GM12872 (cell line): Measurements from ENCODE around the gene LCE5A.

Experiments used
- TF ChIP-seq, protein P1 (sequence below): IDR thresholded peaks from 3 replicates; pipeline ENCODE4 v1.5.1; 2011; ENCODE audit warnings: low read depth, mild to moderate bottlenecking, low read length, moderate library complexity; ENCODE audit not compliant: insufficient read depth

The LCE5A gene

DNA sequence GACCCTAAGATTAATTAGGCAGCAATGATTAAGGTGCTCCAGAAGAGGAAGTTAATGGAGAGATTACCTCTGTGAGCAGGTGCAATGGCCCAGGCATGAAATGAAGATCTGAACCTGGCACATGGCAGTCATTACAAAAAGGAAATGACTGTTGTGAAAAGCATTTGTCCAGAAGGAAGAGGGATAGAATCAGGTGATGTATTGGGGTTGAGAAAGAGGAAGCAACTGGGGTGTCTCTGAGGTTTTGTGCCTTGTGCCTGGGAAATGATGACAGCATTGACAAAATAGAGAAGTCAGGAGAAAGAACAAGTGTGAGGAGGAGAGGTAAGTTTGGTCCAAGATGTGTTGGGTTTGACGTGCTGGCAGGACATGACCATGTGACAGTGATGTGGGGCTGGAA lies 9.2 kb downstream of the LCE5A start:
- TF ChIP-seq, protein P1, sequence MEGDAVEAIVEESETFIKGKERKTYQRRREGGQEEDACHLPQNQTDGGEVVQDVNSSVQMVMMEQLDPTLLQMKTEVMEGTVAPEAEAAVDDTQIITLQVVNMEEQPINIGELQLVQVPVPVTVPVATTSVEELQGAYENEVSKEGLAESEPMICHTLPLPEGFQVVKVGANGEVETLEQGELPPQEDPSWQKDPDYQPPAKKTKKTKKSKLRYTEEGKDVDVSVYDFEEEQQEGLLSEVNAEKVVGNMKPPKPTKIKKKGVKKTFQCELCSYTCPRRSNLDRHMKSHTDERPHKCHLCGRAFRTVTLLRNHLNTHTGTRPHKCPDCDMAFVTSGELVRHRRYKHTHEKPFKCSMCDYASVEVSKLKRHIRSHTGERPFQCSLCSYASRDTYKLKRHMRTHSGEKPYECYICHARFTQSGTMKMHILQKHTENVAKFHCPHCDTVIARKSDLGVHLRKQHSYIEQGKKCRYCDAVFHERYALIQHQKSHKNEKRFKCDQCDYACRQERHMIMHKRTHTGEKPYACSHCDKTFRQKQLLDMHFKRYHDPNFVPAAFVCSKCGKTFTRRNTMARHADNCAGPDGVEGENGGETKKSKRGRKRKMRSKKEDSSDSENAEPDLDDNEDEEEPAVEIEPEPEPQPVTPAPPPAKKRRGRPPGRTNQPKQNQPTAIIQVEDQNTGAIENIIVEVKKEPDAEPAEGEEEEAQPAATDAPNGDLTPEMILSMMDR = no peak

DNA sequence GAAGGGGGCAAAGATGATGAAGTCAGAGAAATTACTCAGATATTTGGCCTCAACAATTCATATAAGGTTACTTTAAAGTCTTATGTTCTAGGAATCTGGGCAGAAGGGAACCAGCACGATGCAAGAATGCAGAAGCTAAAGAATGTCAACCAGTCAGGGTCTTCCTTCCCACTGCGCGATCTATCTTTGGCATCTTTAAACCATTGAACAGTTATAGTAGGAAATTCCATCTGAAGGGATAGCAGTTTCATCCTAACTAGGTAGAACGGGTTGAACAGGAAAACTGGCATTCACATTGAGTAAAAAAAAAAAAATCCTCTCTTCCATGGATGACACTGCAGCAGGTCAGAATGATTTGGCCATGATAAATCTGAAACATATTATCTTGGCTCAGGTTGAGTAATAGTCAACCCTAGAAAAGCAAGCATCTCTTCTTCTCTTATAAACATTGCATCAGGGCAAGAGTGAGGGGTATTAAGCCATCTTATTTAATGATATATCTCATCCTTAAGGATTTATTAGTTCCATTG lies 10.0 kb downstream of the LCE5A start:
- TF ChIP-seq, protein P1 = no peak

DNA sequence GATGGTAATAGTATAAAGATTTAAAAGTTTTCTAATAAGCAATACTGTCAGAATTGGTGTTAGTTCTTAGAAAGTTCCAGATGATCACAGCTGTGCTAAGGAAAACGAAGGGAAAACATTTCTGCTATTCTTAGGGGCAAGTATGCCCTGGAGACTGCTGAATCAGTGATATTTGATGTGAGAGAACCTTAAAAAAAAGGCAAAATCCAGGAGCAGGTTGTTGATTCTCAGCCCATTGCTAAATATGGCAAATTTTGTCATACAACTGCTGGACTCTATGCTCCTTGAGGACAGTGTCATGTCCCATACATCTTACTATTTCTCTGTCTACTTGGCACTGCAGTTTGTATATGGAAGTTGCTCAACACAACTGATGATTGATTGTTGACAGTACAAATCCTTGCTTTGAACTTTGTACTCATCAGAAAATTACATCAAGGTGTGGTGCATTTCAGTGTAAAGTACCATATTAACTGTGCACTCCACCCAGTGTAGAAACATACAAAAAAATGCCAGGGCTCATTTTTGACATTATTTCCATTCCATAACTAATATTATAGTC lies 14.6 kb downstream of the LCE5A start:
- TF ChIP-seq, protein P1 = no peak

DNA sequence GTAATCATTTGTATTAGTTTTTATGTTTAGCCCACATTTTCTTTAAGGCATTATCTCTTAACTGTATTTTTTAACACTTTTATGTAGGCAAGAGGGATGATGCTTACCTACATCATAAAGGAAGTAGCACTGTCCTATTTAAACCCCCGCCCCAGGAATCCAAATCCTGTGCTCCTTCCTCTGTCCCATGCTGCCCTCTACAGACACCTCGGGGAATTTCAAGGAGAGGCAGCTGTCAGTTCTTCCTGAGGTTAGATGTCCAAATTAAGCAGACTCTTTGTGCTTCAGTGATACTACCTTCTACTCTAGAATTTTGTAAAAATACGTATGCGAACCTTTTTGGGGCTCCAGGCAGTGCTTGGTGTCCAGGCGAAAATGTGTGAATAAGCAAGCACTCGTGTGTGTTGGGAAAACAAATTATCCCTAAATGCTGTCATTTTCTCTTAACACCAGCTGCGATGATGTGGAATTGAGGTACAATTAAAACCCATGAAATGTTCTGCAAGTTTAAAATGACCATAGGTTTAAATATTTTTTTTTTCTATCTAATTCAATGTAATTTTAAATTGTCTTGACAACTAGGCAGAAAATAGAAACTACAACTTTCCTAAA lies 22.8 kb downstream of the LCE5A start:
- TF ChIP-seq, protein P1 = peak; percentile 80

DNA sequence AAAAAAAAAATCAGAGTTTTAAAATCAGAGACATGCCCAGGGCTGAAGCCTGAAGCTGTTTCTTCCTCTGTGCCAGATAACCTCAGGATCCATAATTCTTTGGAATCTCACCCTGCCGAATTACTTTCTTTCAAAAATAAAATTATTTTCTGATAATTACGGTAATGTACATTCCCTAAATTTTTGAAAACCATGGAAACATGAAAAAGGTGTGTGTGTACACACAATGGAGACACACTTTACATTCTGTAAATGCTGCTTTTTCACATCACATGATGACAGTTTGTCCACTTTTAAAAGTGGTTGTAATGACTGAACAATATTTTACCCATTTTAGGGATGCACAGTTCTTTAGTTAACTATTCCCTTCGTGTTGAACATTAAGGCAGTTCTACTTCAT lies 25.2 kb downstream of the LCE5A start:
- TF ChIP-seq, protein P1 = no peak

DNA sequence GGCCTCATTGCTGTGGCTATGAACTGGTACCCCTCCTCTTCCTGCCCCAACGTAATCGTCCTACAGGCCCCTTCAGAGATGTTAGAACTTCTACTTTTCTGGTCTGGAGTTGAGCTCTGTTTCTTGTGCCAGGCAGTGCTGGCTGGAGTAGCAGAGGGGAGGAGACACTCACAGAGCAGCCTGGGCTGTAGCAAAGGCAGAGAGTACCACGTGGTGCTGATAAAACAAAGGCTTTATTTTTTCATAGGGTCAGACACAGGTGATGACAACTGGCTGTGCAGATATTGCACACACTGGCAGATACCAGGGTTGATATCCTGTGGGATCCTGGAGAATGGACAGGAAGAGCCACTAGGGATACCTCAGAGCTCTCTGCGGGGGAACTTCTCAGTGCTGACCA lies 26.9 kb downstream of the LCE5A start:
- TF ChIP-seq, protein P1 = no peak

DNA sequence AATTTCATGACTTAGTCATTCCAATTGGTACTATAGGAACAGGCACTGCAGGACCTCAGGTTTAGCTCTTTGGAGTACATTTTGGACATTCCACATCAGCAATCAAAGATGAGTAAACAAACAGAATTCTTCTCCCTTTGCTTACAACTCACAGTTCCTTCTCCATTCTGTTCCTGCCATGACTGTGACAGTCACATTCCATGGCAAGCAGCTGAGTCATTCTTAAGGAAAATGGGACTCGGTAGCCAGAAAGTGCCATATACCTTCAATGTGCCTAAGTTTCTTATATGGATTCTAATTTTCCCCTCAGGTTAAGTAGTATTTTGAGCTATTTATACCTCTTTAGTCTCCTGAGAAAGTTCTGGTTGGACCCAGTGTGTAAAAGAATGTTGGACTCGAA lies 29.3 kb downstream of the LCE5A start:
- TF ChIP-seq, protein P1 = no peak
